ENCODE results near the gene ASIC2. TPM values are rescaled to one million over a fixed set of nuclear protein-coding genes. Genes with fewer than 3 reads are reported as not detected.

ASIC2 gene
- polyA plus RNA-seq, 5 donors, result 0.21 to 0.86 (median 0.46) TPM

DNA sequence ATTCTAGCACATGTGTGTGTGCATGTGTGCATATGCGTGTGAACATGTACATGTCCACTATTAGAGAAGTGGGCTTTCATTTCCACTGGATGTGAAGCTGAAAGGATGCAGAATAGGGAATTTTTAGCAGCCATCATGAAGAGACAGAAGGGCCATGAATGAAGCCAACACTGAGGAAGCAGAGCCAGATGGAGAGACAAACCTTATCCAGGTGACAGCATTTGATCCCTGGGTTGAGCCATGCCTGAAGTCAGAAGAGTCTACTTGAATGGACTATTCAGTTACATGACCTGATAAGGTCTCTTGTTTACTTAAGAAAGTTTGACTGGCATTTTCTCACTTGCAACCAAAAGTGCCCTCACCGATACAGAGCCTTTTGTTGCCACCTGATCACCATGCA is 88.4 kb downstream of the ASIC2 start:
- no peak for DNase-seq

DNA sequence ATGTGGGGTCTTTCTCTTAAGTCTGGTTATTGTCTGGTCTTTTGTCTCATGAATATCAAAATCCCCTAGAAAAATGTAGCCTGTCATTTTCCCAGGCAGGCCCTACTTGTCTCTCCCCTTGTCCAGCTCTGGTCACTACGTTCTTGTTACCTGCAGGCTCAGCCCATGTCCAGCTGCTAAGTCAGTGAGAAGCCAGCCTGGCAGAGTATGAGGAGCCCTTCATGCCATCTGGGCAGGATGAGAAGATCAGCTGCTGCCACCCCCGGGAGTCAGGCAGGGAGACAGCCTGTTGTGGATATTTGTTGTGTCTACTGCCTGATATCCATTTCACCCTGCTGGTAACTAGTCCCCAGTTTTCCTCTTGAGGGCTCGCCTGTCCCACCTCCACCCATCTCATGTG is 88.9 kb downstream of the ASIC2 start:
- no peak for DNase-seq

DNA sequence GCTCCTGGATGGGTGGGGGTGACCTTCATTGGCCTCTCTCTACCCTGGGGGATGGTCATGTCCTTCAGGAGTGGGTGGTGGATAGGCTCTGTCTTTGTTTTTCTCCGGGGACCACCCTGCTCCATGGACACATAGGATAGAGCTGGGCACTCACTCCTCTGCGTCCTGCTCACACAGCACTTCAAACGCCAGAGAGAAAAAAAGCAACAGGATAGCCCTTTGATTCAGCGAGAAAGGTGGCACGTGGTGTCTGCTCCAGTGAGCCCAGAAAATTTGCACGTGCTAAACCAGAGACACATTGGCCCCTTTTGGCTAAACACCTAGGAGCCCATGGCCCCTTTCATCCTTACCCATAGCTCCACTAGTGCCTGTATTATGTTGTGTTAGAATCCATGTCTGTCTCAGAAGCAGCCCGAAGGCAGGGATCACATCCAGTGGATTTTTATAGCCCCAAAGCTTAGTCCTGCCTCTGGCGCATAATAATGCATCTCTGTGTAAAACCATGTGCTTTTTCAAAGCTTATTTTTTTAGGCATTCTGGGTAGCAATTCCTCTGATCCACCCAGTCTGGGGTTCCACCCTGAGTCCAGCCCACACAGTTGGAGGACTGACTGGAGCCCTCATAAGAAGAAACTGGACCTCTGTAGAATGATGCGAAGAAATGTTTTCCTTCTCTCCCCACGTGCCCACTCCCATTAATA is 90.1 kb downstream of the ASIC2 start:
- no peak for DNase-seq

DNA sequence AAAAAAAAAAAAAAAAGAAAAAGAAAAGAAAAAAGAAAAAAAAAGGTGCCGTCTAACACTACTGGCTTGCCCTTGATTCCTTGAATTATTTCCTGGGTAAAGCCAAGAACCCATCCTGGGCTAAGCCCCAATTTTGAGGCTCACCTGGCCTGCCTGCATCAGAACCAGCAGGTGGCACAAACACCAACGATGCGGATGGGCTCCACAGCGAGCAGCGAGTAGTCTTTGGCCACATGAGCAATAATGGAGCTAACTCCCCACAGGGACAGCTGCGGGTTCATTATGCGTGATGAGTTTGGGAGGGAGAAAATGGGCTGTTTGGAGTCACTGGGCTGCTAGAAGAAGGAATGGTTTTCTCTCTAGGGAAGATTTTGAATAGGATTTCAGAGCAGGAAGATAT is 91.1 kb downstream of the ASIC2 start:
- DNase-seq, result no peak

DNA sequence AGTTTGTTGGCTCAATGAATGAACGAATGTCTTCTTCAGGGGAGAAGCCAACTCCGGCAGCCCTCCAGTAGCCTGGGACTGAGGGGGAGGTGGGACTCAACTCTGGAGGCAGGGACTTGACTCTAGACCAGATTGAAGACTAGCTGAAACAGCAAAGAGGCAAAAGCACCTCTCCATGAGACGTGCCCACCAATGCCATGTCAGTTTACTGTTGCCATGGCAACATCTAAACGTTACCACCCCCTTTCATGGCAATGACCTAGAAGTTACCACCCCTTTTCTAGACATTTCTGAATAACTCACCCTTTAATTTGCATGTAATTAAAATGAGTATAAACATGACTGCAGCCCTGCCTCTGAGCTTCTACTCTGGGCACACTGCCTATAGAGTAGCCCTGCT is 91.8 kb downstream of the ASIC2 start:
- no peak for DNase-seq

DNA sequence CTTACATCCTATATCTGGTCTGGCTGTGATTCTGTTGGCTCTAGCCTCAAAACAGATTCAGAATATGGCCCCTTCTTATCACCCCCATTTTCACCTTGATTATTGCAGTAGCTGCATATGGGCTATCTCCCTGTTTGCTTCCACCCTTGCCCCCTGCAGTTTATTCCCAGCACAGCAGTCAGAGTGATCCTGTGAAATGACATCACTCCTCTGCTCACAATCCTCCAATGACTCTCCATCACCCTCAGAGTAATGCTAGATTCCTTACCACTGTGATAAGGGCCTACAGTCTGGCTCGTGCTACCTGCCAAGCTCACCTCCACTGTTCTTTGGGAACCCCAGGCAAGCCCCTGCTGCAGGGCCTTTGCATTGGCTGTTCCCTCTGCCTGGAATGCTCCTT is 92.5 kb downstream of the ASIC2 start:
- DNase-seq, result no peak

DNA sequence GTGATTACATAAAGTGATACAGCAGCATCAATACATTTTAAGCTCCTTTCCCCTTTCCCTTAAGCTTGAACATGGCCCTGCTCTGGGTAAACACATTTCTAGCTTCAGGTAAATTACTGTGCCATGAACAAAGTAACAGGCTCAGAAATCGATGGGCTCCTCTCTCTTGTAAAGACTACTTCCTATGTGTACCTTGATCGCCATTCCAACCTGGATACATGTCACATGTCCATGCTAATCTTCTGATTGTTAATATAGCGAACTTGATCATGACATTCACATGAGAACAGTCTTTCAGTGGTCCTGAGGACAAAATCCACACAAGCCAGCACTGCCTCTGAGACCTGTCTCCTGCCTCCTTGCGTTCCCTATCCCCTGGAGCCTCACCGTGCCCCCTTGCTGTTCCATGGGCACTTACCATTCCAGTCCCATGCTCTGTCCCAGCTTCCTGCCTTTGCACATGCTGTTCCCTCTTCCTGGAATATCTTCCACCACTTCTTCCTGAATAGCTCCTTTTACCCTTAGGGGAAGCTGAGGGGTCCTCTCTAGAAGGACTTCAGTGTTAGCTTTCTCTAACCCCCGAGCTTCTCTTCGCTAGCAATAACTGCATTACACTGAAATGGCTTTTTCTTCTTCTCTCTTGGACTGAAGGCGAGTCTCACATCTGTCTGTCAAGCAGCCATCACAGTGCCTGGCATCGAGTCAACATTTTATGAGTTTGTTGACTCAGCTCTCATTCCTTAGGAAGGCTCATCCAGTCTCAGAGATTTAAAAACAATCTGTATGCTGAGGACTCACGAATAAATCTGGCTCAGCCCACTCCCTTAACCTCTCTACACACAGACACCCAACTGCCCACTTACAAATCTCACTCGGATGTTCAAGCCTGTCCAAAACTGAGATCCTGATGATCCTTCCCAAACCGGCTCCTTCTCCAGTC is 93.3 kb downstream of the ASIC2 start:
- DNase-seq, result peak in 1 of 2 donors; percentile 6

DNA sequence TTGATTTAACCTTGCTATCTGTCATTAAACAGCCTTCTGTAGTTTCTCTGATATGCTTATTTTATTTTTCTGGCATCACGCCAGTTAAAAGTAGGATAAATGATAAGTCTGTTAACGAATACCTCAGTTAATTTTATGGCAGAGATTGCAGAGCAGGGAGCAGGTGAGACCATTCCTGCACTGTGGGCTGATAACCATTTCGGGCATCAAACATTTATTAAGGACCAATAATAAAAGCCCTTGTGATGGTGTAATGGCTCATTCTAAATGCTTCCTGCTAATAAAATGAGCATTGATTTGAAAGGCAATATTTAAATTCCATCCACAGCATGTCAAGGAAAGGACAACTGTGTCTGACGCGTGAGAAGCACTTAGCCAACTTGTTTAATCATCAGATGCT is 94.1 kb downstream of the ASIC2 start:
- DNase-seq, result no peak

DNA sequence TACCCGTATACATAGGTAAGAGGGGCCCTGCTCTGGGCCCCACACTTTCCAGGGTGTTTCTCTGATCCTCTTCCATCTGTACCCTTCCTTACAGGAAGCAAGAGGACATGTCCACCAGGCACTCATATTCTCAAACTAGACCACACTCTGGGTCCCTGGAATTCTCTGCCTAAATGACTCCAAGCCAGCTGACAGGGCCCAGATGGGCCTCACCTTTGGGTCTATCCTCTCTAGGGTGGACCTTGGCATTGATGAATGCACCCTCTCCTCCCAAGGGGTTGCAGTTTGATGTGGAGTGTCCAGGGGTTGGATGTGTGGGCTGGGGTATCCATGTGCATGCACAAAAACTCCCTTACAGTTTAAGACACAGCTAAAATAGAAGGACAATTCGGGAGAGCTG is 95.8 kb downstream of the ASIC2 start:
- DNase-seq, result no peak

DNA sequence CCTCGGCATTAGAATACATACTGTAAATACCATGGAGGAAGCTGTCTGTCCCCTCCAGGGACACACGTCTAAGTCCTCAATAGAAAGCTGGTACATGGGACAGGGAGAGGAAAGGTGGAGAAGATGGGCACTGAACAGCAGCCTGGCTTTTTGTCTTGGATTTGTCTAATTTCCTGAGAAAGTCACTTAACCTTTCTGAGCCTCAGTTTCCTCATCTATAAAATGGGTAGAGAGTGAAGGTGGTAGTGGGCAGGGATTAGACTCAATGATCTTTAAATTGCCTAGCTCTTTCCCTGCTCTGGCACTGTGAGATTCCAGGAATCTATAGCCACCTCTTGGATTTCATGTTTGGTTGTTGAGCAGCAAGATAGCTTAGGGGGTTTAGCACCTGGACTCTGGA is 96.2 kb downstream of the ASIC2 start:
- DNase-seq, result no peak

DNA sequence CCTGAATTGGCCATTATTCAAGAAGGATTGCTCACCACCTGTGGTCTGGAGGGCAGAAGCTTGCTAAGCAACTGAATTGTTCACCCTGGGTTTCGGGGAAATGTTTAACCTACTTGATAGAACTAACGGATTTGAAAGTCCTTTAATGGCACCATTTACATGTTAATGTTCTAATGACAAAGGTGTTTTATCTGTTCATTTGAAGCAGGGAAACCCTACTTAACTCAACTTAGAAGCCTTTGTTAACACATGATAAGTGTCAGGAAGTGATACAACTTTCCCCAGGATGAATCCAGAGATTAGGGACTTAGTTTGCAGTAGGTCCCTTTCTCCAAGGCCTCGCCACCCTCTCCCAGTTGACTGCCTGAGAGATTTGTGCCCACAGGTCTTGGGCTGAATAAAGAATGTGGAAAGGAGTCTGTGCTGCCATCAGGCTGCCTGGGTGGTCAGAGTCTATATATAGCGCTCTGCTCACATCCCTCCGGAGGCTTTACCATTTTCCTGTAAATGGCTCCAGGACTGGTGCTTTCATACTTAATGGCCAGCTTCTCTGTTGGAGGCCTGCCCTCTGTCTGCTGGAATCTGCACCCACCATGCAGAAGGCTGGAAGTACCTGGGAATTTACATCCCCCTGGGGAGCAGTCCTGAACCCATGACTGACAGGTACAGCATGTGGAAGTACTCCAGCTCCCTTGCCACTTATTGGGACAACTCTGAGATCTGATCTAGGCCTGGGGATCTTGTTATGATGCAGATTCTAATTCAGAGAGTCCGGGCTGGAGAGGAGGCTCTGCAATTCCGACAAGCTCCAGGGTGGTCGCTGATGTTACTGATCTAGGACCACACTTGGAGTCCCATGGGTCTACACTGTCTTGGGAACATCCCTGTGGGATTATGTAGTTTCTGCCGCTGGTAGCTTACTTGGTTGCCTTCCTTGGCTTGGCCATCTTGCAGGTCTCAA is 99.9 kb downstream of the ASIC2 start:
- no peak for DNase-seq

DNA sequence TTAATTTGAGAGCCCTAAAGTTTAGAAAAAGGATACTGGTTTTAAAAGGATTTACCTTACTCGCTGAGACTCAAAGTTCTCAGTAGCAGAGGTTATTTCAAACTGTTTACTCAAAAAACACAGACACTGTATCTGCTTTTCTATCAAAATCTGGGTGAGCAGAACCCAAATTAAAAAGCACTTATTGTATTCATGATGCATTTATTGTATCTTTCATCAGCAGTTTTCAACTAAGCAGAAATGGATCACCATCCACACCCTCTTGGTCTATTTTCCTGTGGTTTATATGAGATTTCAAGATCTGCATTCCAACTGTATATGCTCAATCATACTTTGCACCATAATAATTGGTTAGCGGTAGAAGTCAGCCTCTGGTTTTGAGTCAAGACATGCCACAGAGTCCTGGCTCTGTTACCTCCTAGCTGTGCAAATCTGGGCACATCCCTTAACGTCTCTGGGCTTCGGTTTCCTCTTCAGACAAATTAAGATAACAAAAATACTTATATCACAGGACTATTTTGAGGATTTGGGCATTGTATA is 109.5 kb downstream of the ASIC2 start:
- DNase-seq, result no peak

DNA sequence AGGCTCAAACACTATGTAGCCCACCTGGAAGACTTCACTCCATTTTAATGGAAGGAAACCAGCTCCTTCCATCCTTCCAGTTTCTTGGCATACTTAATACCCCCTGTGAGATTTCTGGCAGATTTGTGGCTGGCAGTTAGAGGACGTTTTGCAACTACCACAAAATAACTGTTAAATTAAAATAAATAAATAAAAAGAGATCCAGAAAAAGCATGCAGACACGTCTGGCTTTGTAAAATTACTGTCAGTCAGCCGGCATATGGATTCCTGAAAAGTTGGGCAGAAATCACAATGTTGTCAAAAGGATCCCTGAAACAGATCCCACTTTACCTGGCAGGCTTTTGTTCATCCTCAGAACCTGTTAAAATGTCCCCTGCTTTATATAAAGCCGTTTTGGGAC is 113.9 kb downstream of the ASIC2 start:
- DNase-seq, result no peak

DNA sequence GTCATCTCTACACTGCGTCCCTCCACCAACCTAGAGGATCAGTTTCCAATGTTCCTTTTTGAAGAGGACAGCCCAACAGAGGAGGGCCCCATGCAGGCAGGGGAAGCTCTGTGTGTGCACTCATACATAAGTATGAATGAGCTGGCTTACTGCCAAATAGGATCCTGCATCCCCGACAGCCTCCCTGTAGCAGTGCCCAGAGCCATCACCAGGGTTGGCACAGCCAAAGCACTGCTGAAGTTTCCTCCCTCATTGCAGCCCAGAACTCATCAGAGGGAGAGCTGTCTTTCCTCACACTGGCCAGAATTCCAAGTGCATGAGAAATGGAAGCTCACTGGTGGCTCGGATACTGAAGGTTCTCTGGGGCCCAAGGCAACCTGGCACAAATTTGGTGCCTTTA is 114.4 kb downstream of the ASIC2 start:
- DNase-seq, result no peak

DNA sequence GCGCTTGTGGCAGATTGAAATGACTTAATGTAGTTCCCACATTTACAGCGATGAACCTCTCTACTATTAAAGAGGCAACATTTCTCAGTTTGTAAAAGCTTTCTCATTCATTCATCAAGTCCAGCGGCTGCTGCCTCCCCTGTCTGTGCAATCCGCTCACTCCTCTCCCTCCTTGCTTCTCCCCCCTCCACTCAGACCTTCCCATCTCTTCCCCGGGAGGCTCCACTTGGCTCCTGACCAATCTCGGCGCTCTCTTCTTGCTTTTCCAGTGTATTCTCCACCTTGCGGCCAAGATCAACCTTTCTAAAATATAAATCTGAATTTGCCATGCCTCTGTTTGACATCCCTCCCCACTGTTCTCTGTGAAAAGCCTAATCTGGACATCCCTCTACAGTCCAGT is 117.5 kb downstream of the ASIC2 start:
- no peak for DNase-seq

DNA sequence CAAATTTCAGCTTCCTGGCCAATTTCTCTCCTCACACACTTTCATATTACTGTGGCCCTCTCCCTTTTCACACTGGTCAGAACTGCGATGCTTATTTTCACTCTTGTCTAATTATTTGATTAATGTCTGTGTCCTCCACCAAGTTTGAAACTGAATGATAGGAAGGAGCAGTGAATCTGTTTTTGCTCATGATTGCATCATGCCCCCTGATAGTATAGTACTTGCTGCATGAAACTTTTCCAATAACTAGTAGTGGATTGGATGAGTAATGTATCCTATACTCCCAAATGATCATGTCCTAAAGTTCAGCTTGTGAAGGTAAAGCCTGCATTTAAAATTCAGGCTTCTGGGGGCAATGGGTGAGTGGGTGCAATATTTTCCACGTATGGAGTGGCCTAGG is 121.2 kb downstream of the ASIC2 start:
- DNase-seq, result no peak

DNA sequence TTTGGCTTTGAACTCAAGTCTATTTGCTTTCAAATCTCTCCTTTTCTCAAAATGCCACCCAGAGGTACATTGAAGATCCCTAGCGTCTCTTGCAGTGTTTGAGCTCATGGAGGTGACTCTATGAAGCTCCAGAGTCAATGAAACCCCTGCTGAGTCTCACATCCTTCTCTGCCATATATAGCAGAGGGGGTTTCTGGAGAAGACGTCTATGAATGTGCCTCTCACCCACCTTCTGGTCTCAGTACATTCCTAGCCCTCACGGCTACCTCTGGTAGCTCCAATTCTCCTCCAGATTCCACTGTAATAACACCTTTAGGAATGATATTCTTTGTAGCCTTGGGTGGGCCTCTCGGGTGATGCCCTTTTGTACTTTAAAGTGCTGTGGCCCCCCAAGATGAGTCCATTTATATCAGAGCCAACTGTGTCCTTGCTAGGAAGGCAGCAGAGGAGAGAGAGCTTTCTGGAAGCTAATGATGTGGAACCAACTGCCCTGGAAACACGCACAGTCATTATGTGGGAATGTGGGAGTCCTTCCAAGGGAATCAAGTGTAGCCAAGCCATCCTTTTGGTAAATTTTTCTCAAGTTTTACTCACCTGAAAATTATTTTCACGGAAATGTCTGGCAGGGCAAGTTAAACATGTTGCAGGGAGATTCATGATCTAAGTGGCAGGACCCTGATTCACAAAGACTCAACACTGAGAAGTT is 123.4 kb downstream of the ASIC2 start:
- no peak for DNase-seq

DNA sequence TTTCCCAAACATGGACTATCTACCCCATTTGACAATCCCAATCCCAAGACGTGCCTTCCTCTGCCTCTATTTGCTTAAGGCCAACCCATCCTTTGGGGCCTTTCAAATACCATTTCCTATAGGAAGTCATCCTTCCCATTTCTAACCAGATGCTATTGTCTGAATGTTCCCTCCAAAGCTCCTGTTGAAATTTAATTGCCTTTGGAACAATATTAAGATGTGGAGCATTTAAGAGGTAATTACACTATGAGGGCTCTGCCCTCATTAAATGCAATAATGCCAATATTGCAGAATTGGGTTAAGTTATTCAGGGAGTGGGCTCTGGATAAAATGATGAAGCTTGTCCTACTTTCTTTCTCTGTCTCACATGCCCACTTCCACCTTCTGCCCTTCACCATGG is 125.4 kb downstream of the ASIC2 start:
- no peak for DNase-seq

DNA sequence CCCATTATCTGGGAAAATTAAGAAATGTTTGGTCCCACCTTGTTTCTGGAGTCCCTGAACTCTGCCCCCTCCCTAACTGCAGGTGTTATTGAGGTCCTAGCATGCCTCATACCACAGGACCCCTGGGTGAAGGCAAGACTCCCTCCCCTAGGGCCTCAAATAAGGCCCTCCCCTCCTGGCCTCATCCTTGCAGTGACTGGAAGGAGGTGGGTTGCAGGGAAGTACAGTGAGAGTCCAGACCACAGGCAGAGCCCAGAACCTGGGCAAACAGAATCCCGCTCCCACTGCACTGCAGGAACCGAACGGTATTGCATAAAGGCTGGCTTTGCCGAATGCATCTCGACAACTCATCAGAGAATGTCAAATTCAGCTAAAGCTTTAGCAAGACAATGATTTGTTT is 126.6 kb downstream of the ASIC2 start:
- DNase-seq, result no peak

DNA sequence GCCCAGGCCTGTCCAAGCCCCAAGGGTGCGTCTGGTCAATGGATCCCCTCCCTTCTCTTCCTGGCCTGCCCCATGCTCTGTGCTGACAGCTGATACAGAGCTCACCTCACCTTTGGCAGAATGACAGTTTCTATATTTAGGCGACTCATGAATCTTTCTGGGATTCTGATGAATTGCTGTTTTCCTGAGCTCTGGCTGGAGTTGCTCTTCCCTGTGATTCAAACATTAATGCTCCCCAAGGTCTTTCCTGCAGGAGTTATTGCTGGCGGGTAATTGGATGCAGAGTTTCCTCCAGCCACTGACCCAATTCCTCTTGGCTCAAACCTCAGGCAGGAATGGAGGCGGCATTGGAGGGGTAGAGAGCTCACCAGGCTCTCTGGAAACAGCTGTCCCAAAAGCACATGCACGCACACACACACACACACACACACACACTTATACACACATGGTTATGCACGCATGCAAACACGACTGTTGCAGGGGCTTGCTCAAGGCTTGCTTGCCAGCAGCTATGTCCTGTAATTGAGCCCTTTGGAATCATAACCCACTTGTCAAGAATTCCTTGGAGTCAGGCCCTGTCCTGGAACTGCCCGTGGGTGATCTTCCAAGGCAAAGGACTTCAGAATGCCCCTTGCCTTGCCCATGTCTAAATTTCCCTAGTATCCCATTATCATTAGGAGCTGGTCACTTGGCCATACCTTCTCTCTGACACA is 128.8 kb downstream of the ASIC2 start:
- peak in 1 of 2 donors; percentile 29 for DNase-seq
